ENCODE results near the gene CSF3R. TPM values are rescaled to one million over a fixed set of nuclear protein-coding genes. Genes with fewer than 3 reads are reported as not detected.
"Not testable (repeated sequence)": the region's sequence is repeated elsewhere in the genome, so short reads cannot be mapped to it uniquely, and the experiment has no call there.

The CSF3R gene
- total and polyA plus RNA-seq, 2 experiments from 2014 or later, result not detected

DNA sequence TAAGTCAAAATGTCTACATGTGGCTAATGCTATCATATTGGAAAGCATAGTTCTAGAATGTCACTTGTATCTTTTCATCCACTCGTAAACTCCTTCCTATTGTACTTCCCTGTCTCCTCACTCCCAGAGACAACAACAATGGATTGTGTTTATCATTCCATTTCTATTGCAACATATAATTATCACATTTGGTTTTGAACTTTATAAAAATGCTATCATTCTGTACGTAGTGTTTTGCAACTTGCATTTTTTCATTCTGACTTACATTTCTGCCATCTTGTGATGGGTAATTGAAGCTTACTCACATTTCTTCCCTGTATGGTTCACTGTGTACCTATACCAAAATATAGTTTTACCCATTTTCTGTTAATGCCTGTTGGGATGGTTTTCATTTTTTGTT lies 14.5 kb upstream of the CSF3R start:
- no peak overlapping the region for H2AFZ ChIP-seq
- WGBS, 2 experiments (ENCODE audit: low coverage in 1 of 2, low lambda C conversion rate in 2 of 2, missing lambda C conversion rate in 2 of 2), result 43 to 44% methylated on average over 2 of the region's 2 CpGs
- H3K9me2 ChIP-seq (ENCODE audit: insufficient read depth), result no peaks in the 10 kb centered on the region
- H3K4me3 ChIP-seq, result no peak overlapping the region
- H3K9ac ChIP-seq, result no peak overlapping the region
- H3K27me3 ChIP-seq (replicated peaks; ENCODE audit: insufficient read depth), result 0 out of 2 replicates have a peak, but pooled peaks cover 3% of the 10 kb centered on the region
- H3K9me3 ChIP-seq (ENCODE audit: low read depth), result no peaks in the 10 kb centered on the region
- H3F3A ChIP-seq (ENCODE audit: insufficient read depth), result no peaks in the 10 kb centered on the region
- peaks cover 4% of the 10 kb centered on the region; the same call in 1 of the 2 replicates for H3K4me1 ChIP-seq (ENCODE audit: insufficient read depth)
- H3K79me2 ChIP-seq (ENCODE audit: insufficient read depth), result no peaks in the 10 kb centered on the region
- no peaks in the 10 kb centered on the region for H3K36me3 ChIP-seq (ENCODE audit: low read depth)
- no peak overlapping the region for H3K27ac ChIP-seq
- in situ Hi-C loops (cut with MboI), result no loop called here
- H4K20me1 ChIP-seq (ENCODE audit: insufficient read depth), result no peaks in the 10 kb centered on the region
- no peak for DNase-seq
- TF ChIP-seq EZH2 (IDR thresholded peaks at IDR 0.05; ENCODE audit: insufficient read depth, poor library complexity, severe bottlenecking) (no peak), EZH2phosphoT487 (IDR thresholded peaks at IDR 0.05; ENCODE audit: insufficient read depth, low read depth) (no peak)
- H3K4me2 ChIP-seq (ENCODE audit: unreplicated experiment), result no peak overlapping the region

DNA sequence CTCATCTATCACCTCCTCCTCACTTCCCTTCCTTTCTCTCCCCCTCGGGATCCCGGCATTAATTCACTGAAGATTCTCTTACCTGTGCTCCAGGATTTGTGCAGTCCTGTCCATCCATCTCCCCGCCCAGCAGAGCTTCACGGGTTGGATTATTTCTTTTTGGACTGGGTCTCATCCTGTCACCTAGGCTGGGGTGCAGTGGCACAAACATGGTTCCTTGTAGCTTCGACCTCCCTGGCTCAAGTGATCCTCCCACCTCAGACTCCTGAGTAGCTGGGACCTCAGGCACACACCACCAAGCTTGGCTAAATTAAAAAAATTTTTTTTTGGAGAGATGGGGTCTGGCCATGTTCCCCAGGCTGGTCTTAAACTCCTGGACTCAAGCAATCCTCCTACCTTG lies 12.3 kb upstream of the CSF3R start:
- no peaks in the 10 kb centered on the region for H3K79me2 ChIP-seq (ENCODE audit: insufficient read depth)
- no peaks in the 10 kb centered on the region for H3K9me3 ChIP-seq (ENCODE audit: low read depth)
- 0 out of 2 replicates have a peak, but pooled peaks cover 3% of the 10 kb centered on the region for H3K27me3 ChIP-seq (replicated peaks; ENCODE audit: insufficient read depth)
- H2AFZ ChIP-seq, result no peak overlapping the region
- no peaks in the 10 kb centered on the region for H3K9me2 ChIP-seq (ENCODE audit: insufficient read depth)
- 40 to 41% methylated on average over 5 of the region's 5 CpGs for WGBS, 2 experiments (ENCODE audit: low coverage in 1 of 2, low lambda C conversion rate in 2 of 2, missing lambda C conversion rate in 2 of 2)
- in situ Hi-C loops (cut with MboI), result no loop called here
- DNase-seq, result no peak
- no peak overlapping the region for H3K4me3 ChIP-seq
- peaks cover 4% of the 10 kb centered on the region; the same call in 1 of the 2 replicates for H3K4me1 ChIP-seq (ENCODE audit: insufficient read depth)
- no peak overlapping the region for H3K4me2 ChIP-seq (ENCODE audit: unreplicated experiment)
- H3K27ac ChIP-seq, result no peak overlapping the region
- H3F3A ChIP-seq (ENCODE audit: insufficient read depth), result no peaks in the 10 kb centered on the region
- H3K9ac ChIP-seq, result no peak overlapping the region
- H3K36me3 ChIP-seq (ENCODE audit: low read depth), result no peaks in the 10 kb centered on the region
- TF ChIP-seq EZH2phosphoT487 (IDR thresholded peaks at IDR 0.05; ENCODE audit: insufficient read depth, low read depth), result no peak
- H4K20me1 ChIP-seq (ENCODE audit: insufficient read depth), result no peaks in the 10 kb centered on the region

DNA sequence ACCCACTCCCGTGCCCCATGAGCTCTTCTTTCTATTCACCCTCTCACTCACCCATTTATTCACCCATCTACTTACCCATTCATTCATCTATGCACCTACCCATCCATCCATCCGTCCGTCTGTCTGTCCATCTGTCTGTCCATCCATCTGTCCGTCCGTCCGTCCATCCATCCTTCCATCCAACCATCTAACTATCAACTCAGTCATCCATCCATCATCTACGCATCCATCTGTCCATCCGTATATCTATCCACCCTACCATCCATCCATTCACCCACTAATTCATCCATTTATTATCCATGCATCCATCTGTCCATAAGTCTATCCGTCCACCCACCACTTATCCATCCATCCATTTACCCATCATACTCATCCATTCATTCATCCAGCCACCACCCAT lies 10.8 kb upstream of the CSF3R start:
- no peak overlapping the region for H3K4me2 ChIP-seq (ENCODE audit: unreplicated experiment)
- H3F3A ChIP-seq (ENCODE audit: insufficient read depth), result no peaks in the 10 kb centered on the region
- no peaks in the 10 kb centered on the region for H4K20me1 ChIP-seq (ENCODE audit: insufficient read depth)
- WGBS, 2 experiments (ENCODE audit: low coverage in 1 of 2, low lambda C conversion rate in 2 of 2, missing lambda C conversion rate in 2 of 2), result 48 to 52% methylated on average over 9 of the region's 9 CpGs
- H3K4me1 ChIP-seq (ENCODE audit: insufficient read depth), result peaks cover 4% of the 10 kb centered on the region; the same call in 1 of the 2 replicates
- no peak overlapping the region for H3K4me3 ChIP-seq
- DNase-seq, result no peak
- H3K36me3 ChIP-seq (ENCODE audit: low read depth), result no peaks in the 10 kb centered on the region
- no peak overlapping the region for H2AFZ ChIP-seq
- H3K9me2 ChIP-seq (ENCODE audit: insufficient read depth), result no peaks in the 10 kb centered on the region
- no peak for TF ChIP-seq EZH2phosphoT487 (IDR thresholded peaks at IDR 0.05; ENCODE audit: insufficient read depth, low read depth)
- TF ChIP-seq EZH2 (IDR thresholded peaks at IDR 0.05; ENCODE audit: insufficient read depth, poor library complexity, severe bottlenecking), result no peak
- no peaks in the 10 kb centered on the region for H3K79me2 ChIP-seq (ENCODE audit: insufficient read depth)
- in situ Hi-C loops (cut with MboI), result no loop called here
- H3K9ac ChIP-seq, result no peak overlapping the region
- H3K27ac ChIP-seq, result no peak overlapping the region
- 0 out of 2 replicates have a peak, but pooled peaks cover 3% of the 10 kb centered on the region for H3K27me3 ChIP-seq (replicated peaks; ENCODE audit: insufficient read depth)
- H3K9me3 ChIP-seq (ENCODE audit: low read depth), result no peaks in the 10 kb centered on the region

- H4K20me1 ChIP-seq (ENCODE audit: insufficient read depth), result no peaks in the 10 kb centered on the region
- no peak for DNase-seq
- H3F3A ChIP-seq (ENCODE audit: insufficient read depth), result no peaks in the 10 kb centered on the region
- no peaks in the 10 kb centered on the region for H3K9me3 ChIP-seq (ENCODE audit: low read depth)
- in situ Hi-C loops (cut with MboI), result no loop called here
- WGBS, 2 experiments (ENCODE audit: low coverage in 1 of 2, low lambda C conversion rate in 2 of 2, missing lambda C conversion rate in 2 of 2), result 16 to 22% methylated on average over 9 of the region's 9 CpGs
- H3K4me1 ChIP-seq (ENCODE audit: insufficient read depth), result peaks cover 4% of the 10 kb centered on the region; the same call in 1 of the 2 replicates
- H3K27me3 ChIP-seq (replicated peaks; ENCODE audit: insufficient read depth), result no peaks in the 10 kb centered on the region
- H3K79me2 ChIP-seq (ENCODE audit: insufficient read depth), result no peaks in the 10 kb centered on the region
- no peak overlapping the region for H3K4me3 ChIP-seq
- H3K9ac ChIP-seq, result no peak overlapping the region
- no peaks in the 10 kb centered on the region for H3K9me2 ChIP-seq (ENCODE audit: insufficient read depth)
- no peak for TF ChIP-seq EZH2 (IDR thresholded peaks at IDR 0.05; ENCODE audit: insufficient read depth, poor library complexity, severe bottlenecking)
- TF ChIP-seq EZH2phosphoT487 (IDR thresholded peaks at IDR 0.05; ENCODE audit: insufficient read depth, low read depth), result no peak
- H3K36me3 ChIP-seq (ENCODE audit: low read depth), result no peaks in the 10 kb centered on the region
- H2AFZ ChIP-seq, result no peak overlapping the region
- H3K4me2 ChIP-seq (ENCODE audit: unreplicated experiment), result no peak overlapping the region
- H3K27ac ChIP-seq, result no peak overlapping the region
Observed at GRCh38 chr1:36492491-36492890, 9.8 kb upstream of the CSF3R start.

GRCh38 chr1:36489258-36490051 lies 6.7 kb upstream of the CSF3R start:
- H3K36me3 ChIP-seq (ENCODE audit: low read depth); H3K9me3 ChIP-seq (ENCODE audit: low read depth); H3K4me2 ChIP-seq (ENCODE audit: unreplicated experiment); H3K27ac ChIP-seq; H3K9ac ChIP-seq; DNase-seq; H3K9me2 ChIP-seq (ENCODE audit: insufficient read depth); H3K4me3 ChIP-seq; H4K20me1 ChIP-seq (ENCODE audit: insufficient read depth); H3F3A ChIP-seq (ENCODE audit: insufficient read depth); H3K79me2 ChIP-seq (ENCODE audit: insufficient read depth); H3K27me3 ChIP-seq (replicated peaks; ENCODE audit: insufficient read depth); H2AFZ ChIP-seq; in situ Hi-C loops (cut with MboI); H3K4me1 ChIP-seq (ENCODE audit: insufficient read depth): not testable (repeated sequence)
- 50 to 54% methylated on average over 10 of the region's 10 CpGs for WGBS, 2 experiments (ENCODE audit: low coverage in 1 of 2, low lambda C conversion rate in 2 of 2, missing lambda C conversion rate in 2 of 2)
